NOMO-1 treated with DMSO at 0.1 percent for 48 hours (cell line): ENCODE results near the gene GULP1.

Experiments used
- DNase-seq: peaks from one replicate; lab custom pipeline; 2025; ENCODE audit not compliant: unreplicated experiment; lab: John Stamatoyannopoulos, UW

GULP1 gene

GRCh38 chr2:188629753-188630527 is 338.3 kb downstream of the GULP1 start:
- DNase-seq: no peak

GRCh38 chr2:188631037-188631809 is 339.5 kb downstream of the GULP1 start:
- no peak for DNase-seq

GRCh38 chr2:188634656-188635055 is 343.0 kb downstream of the GULP1 start:
- no peak for DNase-seq
